Ureter (tissue), 1 donor: ENCODE data around the gene S100A13. TPM values are rescaled to one million over a fixed set of nuclear protein-coding genes. Genes with fewer than 3 reads are reported as not detected.
"Not testable (repeated sequence)": the region's sequence is repeated elsewhere in the genome, so short reads cannot be mapped to it uniquely, and the experiment has no call there.

ENCODE experiments used
- DNase-seq: peaks from one replicate; pipeline ENCODE4 v3.0.0-alpha.2; 2020; ENCODE audit warnings: low spot score
- total RNA-seq: library from RNA; stranded (reverse); gene quantifications from one replicate; pipeline ENCODE4 v1.2.4, GENCODE V29; 2023
- donor health status: DM: yes; HTN: yes; CAD: no.

The S100A13 gene
- total RNA-seq, 1 donor from 2014 or later: 71.6 TPM

DNA sequence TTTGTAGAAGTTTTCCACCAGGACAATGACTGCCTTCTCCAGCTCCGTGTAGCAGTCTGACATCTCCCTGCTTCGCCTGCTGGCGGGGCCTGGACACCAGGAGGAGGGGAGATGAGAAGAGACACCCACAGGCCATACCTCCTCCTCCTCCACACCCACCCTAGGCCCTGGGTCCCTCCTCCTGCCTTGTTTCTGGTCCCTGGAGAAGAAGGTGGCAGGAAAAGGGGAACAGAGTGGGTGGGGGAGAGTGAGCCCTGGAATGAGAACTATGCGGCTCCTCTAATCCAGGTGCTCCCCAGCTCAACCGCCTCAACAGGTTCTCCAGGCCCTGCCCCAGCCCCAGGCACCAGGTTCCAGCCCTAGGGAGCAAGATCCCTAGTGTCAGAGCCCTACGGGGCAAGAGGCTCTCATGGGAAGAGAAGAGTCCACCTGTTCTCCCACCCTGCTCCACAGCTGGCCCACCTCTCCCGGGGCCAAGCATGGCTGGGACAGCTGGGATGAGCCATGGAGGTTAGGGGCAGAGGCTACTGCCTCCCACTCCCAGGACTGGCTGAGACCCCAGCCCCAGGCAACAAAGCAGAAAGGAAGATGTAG lies 19.1 kb downstream of the S100A13 start:
- DNase-seq: no peak

DNA sequence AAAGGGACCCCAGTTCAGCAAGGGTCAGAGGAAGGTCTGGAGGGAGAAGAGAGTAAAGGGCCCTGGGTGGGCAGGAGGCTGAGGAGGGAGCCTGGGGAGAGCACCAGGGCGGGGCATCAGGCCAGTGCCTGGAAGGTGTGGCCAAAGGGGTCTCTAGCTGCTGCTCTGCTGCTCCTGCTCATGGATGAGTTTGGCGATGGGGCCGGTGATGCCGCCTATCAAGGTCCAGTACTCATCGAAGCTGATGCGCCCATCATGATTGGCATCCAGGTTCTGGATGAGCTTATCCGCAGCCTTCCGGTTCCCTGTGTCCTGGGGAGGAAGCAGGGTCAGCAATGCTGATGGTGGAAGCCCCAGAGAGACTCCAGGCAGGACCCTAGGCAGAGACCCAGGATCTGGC lies 19.9 kb downstream of the S100A13 start:
- DNase-seq: no peak

DNA sequence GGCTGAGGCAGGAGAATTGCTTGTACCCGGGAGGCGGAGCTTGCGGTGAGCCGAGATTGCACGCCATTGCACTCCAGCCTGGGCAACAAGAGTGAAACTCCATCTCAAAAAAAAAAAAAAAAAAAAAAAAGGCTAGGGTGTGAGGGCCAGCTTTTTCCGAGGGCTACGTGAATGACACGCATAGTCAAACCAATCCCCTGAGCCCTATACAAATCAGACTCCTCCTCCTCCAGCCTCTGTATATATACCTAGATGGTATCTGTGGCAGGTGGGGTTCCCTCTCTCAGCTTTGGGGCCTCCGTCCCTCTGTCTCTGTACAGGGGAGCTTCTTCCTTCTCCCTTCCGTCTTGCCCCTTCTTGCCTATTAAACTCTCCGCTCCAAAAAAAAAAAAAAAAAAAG lies 21.1 kb downstream of the S100A13 start:
- DNase-seq: no peak

DNA sequence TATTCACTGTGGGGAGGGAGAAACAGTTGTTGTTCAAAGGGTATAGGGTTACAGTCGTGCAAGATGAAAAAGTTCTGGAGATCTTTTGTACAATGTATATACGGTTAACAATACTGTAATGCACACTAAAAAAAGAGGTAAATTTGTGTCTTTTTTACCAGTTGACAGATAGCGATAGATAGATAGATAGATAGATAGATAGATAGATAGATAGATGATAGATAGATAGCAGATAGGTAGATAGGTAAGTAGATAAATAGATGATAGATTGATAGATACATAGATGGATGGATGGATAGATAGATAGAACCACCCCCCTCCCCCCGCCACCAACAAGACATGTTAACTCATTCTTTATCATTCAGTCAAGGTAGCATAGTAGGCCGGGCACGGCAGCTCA lies 24.6 kb downstream of the S100A13 start:
- DNase-seq: no peak

DNA sequence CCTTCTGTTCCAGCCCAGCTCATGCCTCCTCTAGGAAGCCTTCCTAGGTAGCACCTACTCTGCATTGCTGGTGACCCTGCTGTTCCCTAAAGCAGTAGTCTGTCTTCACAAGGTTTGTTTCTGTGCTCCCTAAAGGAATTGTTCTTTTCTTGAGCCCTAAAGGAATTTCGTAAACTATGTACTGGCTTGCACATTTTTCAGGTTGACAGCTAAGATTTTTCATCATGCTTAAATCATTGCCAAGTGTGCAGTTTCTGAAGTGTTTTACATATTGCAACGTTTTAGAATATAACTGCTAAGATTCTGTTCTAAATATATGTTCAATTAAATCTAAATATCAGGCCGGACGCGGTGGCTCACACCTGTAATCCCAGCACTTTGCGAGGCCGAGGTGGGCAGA lies 27.5 kb downstream of the S100A13 start:
- no peak for DNase-seq

DNA sequence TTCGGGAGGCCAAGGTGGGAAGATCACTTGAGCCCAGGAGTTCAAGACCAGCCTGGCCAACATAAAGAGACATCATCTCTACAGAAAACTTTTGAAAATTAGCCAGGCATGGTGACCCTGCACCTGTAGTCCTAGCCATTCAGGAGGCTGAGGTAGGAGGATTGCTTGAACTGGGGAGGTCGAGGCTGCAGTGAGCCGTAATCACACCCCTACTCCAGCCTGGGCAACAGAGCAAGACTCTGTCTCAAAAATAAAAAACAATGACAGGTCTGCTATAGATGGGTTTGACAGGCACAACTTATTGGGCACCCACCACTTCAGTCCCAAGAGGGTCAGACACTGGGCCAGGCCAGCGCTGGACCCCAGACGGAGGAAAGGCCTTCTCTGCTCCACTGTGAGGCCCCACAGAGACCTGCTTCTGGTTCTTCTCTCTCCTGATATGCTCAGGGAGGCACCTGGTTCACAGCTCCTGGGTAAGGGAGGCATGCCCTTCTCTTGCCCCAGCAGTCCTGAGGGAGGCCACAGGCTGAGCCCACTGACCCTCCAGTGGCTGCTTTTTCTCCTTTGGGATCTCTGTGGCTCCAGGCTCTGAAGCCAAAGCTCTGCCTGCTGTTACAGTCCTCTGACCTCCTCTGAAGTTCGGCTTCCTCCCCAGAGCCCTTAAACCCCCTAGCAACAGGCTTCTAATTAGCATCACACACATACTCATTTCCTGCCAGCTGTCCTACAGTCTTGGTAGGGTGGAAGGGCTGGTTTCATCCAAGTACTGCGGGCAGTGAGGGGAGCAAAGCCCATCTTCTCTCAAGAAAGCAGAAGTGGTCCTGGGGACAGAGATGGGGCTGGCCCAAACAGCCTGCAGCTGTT lies 28.8 kb downstream of the S100A13 start:
- DNase-seq: no peak

DNA sequence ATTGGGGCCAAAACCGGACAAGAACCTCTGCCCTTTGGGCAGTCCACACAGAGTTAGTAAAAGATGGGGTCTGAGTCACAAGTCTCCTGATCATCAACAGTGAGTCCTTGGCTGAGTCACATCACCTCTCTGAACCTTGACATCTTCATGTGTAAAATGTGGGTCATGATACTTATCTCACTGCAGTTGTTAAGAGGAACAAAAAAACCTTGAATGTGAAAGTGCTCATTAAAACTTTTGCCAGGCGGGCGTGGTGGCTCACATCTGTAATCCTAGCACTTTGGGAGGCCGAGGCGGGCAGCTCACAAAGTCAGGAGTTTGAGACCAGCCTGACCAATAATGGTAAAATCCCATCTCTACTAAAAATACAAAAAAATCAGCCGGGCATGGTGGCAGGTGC lies 30.1 kb downstream of the S100A13 start:
- DNase-seq: no peak

DNA sequence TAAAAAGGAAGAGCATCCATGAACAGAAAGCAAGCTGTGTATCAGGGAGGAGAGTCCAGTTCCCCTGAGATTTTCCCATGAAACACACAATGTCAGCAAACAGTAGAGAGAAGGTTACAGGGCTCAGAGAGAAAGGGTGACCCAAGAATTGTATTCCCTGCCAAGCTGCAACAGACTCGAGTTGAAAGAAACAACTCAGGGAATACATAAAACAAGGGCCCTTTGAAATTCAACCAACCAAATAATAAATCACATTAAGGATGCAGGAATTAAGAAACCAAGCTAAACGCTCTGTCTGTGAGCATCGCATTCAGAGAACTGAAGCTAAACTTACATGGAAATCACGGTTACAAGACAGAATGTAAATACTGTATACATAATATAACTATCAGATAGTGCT lies 34.6 kb downstream of the S100A13 start:
- no peak for DNase-seq

DNA sequence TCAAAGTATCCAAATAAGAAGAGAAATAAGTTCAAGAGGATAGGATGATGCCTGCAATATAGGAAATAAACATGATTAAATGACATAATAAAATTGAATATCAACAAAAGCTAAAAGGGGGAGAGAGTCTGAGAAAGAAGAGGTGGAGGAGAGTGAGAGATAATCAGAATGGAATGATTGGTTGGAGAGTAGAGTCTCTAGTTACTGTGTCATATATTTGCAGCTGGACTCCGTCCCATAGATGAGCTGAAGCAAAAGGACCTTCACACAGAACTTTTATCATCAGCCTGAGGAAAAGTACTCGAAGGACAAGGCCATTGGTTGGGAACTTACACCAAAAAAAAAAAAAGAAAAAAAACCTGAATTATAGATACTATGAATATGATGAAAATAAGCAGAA lies 38.8 kb downstream of the S100A13 start:
- no peak for DNase-seq

DNA sequence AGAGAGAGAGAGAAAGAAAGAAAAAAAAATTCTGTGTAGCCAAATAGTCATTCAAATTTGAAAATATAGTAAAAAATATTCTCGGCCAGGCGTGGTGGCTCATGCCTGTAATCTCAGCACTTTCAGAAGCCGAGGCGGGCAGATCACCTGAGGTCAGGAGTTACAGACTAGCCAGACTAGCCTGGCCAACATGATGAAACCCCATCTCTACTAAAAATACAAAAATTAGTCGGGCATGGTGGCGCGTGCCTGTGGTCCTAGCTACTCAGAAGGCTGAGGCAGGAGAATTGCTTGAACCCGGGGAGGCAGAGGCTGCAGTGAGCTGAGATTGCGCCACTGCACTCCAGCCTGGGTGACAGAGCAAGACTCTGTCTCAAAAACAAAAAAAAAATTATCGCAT lies 39.3 kb downstream of the S100A13 start:
- not testable (repeated sequence) for DNase-seq

DNA sequence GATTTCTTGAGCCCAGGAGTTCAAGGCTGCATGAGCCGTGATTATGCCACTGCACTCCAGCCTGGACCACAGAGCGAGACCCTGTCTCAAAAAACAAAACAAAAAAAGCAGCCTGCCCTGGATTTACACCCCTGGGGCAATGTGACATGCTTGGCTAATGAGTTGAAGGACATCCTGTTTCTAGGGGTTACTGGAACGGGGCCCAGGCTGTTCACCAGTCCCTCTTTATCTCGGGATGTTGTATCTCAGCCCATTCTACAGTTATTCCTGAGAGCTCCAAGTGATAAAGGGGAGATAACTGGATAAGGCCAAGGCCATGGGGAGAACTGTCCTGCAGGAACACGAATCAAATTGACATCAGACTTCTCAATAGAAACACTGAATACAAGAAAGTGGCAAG lies 40.0 kb downstream of the S100A13 start:
- DNase-seq: no peak

DNA sequence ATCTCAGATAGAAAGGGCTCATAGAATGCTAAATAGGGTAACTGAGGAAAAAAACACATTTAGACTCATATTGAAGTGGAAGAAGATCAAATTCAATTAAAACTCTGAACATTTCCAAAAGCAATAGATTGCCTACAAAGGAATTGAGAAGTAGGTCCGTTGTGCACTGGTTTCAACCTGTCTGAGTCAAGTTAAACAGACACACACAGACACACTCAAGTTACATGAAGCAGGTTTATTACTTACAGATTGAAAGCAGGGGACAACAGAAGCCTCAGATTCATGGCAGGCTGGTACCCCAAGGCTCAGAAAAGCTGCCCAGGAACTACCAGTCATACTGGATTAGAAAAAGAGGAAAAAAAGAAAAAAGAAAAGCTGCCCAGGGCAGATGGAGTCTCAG lies 41.0 kb downstream of the S100A13 start:
- DNase-seq: no peak

DNA sequence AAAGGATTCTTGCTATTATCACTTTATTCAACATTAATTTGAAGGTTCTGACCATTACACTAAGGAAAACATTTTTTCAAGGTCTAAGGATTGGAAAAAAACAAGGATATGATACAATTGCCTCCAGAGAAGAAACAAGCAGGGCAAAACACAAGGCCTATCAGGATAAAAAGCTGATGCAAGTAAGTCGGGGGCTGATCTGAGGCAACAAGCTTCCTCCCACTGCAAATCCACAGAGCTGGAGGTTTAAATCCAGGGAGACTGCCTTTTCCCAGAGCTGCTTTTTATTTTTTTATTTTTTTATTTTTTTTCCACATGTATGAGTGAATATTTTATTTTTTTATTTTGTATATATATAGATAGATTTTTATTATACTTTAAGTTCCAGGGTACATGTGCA lies 42.3 kb downstream of the S100A13 start:
- no peak for DNase-seq

DNA sequence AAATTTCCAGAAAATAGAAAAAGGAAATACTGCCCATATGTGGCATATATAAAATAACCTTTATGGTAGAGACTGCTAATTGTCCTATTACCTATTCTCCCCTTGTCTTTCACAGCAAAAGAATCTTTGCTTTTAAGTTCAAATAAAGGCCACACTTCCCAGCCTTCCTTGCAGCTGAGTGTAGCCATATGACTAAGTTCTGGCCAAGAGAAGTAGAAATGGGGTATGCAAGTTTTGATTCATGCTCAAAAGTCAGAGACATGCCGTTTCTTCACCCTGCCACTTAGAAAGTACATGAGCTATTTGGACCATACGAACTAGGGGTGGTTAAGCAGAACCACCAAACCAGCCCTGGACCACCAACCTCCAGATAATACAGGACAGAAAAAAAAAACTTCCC lies 43.3 kb downstream of the S100A13 start:
- DNase-seq: no peak

DNA sequence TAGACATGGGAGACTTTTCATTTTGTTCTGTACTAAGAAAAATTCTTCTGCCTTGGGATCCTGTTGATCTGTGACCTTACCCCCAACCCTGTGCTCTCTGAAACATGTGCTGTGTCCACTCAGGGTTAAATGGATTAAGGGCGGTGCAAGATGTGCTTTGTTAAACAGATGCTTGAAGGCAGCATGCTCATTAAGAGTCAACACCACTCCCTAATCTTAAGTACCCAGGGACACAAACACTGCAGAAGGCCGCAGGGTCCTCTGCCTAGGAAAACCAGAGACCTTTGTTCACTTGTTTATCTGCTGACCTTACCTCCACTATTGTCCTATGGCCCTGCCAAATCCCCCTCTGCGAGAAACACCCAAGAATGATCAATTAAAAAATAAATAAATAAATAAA lies 43.8 kb downstream of the S100A13 start:
- not testable (repeated sequence) for DNase-seq

DNA sequence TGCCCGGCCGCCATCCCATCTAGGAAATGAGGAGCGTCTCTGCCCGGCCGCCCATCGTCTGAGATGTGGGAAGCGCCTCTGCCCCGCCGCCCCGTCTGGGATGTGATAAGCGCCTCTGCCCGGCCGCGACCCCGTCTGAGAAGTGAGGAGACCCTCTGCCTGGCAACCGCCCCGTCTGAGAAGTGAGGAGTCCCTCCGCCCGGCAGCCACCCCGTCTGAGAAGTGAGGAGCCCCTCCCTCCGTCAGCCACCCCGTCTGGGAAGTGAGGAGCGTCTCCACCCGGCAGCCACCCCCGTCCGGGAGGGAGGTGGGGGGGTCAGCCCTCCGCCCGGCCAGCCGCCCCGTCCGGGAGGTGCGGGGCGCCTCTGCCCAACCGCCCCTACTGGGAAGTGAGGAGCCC lies 44.5 kb downstream of the S100A13 start:
- DNase-seq: not testable (repeated sequence)

DNA sequence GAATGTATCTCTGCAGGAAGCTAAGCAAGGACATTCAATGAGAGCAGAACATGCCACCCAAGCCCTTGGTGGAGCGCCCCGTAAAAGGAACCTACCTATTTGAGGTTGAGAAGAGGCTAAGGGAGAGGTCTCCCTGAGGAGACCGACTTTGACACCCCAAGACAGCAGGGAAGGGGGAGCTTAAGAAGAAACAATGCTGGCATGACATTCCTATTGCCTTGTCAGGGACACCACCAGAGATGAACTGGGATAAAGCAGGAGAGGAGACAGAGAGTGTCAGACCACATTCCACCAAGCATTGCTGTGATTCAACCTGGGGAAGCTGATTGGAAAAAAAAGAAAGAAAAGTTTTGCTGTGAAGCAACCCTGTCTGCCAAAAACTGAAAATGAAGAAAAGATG lies 48.4 kb downstream of the S100A13 start:
- DNase-seq: no peak

DNA sequence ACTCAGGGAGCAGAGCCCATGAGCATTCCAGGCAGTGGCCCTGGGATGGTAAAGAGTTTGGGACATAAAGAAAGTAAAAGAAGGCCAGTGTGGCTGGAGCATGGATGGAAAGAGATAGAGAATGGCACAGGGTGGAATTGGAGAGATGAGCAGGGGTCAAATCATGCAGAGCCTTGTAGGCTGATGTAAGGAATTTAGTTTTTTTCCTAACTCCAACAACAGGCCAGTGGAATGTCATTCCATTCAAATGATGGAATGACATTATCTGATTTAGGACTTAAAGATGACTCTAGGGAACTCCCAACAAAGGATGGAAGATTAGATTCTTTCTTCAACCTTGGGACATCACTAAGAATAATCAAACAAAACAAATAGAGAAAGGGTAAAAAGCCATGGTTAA lies 48.8 kb downstream of the S100A13 start:
- DNase-seq: no peak

DNA sequence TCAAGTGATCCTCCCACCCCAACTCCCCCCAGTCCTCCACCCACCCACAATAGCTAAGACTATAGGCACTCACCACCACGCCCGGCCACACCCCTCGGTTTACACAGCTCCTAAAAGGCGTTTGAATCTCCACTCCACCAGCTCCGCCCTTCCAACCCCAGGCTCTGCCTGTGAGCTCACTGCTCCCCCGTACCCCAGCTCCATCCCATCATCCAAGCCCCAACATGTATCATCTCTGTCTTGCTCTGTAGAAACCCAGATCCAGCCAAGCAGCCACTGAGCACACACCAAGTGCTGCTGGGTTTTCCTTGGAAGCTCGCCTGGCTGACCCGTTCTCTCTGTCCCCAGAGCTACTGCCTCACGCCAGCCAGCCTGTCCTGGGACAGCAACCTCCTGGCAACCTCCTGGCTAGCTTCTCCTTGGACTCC lies 49.7 kb downstream of the S100A13 start:
- DNase-seq: no peak

DNA sequence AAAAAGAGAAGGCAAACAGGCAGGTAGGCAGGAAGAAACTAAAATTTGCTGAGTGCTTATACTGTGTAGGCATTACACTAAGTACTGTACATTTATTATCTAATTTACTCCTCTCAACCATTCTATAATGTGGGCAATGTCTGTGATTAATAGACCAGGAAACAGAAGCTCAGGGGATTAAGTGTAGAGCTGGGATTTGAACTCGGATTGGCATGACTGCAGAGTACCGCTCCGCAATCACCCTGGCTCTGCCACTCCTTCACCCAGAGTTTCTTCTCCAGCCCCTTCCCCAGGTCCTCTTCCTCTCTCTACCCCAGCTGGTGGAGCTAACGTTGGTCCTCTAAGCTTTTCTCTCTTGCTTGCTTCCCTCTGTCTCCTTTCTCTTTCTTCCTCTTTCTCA lies 50.2 kb downstream of the S100A13 start:
- no peak for DNase-seq

DNA sequence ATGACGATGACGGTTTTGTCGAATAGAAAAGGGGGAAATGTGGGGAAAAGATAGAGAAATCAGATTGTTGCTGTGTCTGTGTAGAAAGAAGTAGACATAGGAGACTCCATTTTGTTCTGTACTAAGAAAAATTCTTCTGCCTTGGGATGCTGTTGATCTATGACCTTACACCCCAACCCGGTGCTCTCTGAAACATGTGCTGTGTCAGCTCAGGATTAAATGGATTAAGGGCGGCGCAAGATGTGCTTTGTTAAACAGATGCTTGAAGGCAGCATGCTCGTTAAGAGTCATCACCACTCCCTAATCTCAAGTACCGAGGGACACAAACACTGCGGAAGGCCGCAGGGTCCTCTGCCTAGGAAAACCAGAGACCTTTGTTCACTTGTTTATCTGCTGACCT lies 51.8 kb downstream of the S100A13 start:
- DNase-seq: not testable (repeated sequence)

DNA sequence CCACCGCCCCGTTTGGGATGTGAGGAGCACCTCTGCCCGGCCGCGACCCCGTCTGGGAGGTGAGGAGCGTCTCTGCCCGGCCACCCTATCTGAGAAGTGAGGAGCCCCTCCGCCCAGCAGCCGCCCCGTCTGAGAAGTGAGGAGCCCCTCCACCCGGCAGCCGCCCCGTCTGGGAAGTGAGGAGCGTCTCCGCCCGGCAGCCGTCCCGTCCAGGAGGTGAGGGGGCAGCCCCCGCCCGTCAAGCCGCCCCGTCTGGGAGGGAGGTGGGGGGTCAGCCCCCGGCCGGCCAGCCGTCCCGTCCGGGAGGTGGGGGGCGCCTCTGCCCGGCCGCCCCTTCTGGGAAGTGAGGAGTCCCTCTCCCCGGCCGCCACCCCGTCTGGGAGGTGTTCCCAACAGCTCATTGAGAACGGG lies 52.2 kb downstream of the S100A13 start:
- DNase-seq: not testable (repeated sequence)

DNA sequence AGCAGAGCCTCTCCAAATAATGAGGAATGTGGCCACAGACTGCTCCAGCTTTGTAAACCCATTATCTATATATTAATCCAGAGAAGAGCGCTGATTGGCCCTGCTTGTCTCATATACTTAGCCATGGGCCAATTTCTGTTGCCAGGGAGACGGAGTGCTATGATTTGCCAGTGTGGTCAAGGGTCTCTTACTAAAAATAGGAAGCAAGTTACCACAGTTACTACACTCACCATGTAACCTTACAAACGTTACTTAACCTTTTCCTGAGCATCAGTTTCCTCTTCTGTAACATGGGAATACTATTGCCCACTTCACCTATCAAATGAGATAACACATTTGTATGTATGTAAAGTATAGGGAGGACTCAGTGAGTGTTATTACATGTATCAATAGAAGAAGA lies 54.0 kb downstream of the S100A13 start:
- DNase-seq: no peak
